Liver (tissue), 9 donors: ENCODE data around the gene DCTN5. TPM values are rescaled to one million over a fixed set of nuclear protein-coding genes. Genes with fewer than 3 reads are reported as not detected.
"Not testable (repeated sequence)": the region's sequence is repeated elsewhere in the genome, so short reads cannot be mapped to it uniquely, and the experiment has no call there.

Experiments
- DNase-seq: peaks from one replicate; pipeline ENCODE4 v3.0.0-alpha.2; 2017; ENCODE audit warnings: low spot score
- H3K27ac ChIP-seq, 2 donors: one replicate each; pipeline ENCODE4 v1.7.0; 2013; ENCODE audit warnings: inconsistent platforms in 2 of 2, low read length in 2 of 2, control low read depth in 1 of 2, low read depth in 1 of 2, mild to moderate bottlenecking in 1 of 2
- H3K27me3 ChIP-seq, 4 donors: one replicate each; pipeline versions ENCODE4 v1.6.1 to v1.7.0; 2013; ENCODE audit warnings: low read length in 3 of 4, inconsistent platforms in 1 of 4, mild to moderate bottlenecking in 1 of 4, moderate library complexity in 1 of 4; ENCODE audit not compliant: control insufficient read depth in 4 of 4, insufficient read depth in 4 of 4
- H3K36me3 ChIP-seq, 4 donors: one replicate each; pipeline versions ENCODE4 v1.6.1 to v1.7.0; 2013; ENCODE audit warnings: low read length in 3 of 4, mild to moderate bottlenecking in 3 of 4, low read depth in 1 of 4, moderate library complexity in 1 of 4; ENCODE audit not compliant: control insufficient read depth in 4 of 4, insufficient read depth in 3 of 4
- H3K4me1 ChIP-seq, 4 donors: one replicate each; pipeline versions ENCODE4 v1.6.1 to v1.7.0; 2013; ENCODE audit warnings: low read length in 3 of 4, mild to moderate bottlenecking in 3 of 4, moderate library complexity in 1 of 4; ENCODE audit not compliant: control insufficient read depth in 4 of 4, insufficient read depth in 4 of 4
- H3K4me3 ChIP-seq, 3 donors: one replicate each; pipeline versions ENCODE4 v1.6.1 to v1.7.0; 2013; ENCODE audit warnings: low read length in 3 of 3, control low read depth in 1 of 3, low read depth in 1 of 3, mild to moderate bottlenecking in 1 of 3
- H3K9ac ChIP-seq, 2 donors: one replicate each; pipeline ENCODE4 v1.7.0; 2013; ENCODE audit warnings: low read length in 2 of 2, mild to moderate bottlenecking in 2 of 2, moderate library complexity in 2 of 2, control low read depth in 1 of 2, low read depth in 1 of 2
- H3K9me3 ChIP-seq, 4 donors: one replicate each; pipeline versions ENCODE4 v1.6.1 to v1.7.0; 2013; ENCODE audit warnings: low read length in 3 of 4; ENCODE audit not compliant: control insufficient read depth in 4 of 4
- ATF3 ChIP-seq: IDR thresholded peaks from 2 replicates; pipeline ENCODE4 v1.6.1; 2016; ENCODE audit warnings: antibody characterized with exemption
- EGR1 ChIP-seq, 2 donors: IDR thresholded peaks; 2 replicates each; pipeline ENCODE4 v1.6.1; 2016 to 2018; ENCODE audit warnings: antibody characterized with exemption in 2 of 2, low read depth in 2 of 2
- FOXA1 ChIP-seq: IDR thresholded peaks from 2 replicates; pipeline ENCODE4 v1.6.1; 2016; ENCODE audit warnings: antibody characterized with exemption
- FOXA2 ChIP-seq: IDR thresholded peaks from 2 replicates; pipeline ENCODE4 v1.6.1; 2016; ENCODE audit warnings: antibody characterized with exemption
- GABPA ChIP-seq, 2 donors: IDR thresholded peaks in 1 of 2; conservative IDR thresholded peaks in 1 of 2; 2 replicates each; pipeline ENCODE4 v1.6.1; 2016; ENCODE audit warnings: antibody characterized with exemption in 2 of 2, mild to moderate bottlenecking in 1 of 2, moderate library complexity in 1 of 2
- HNF4A ChIP-seq, 2 donors: conservative IDR thresholded peaks; 2 replicates each; pipeline ENCODE4 v1.6.1; 2016; ENCODE audit warnings: antibody characterized with exemption in 2 of 2, mild to moderate bottlenecking in 2 of 2
- HNF4G ChIP-seq: IDR thresholded peaks from 2 replicates; pipeline ENCODE4 v1.6.1; 2016; ENCODE audit warnings: antibody characterized with exemption
- JUND ChIP-seq, 2 donors: IDR thresholded peaks; 2 replicates each; pipeline ENCODE4 v1.6.1; 2016; ENCODE audit warnings: antibody characterized with exemption in 2 of 2
- MAX ChIP-seq: IDR thresholded peaks from 2 replicates; pipeline ENCODE4 v1.6.1; 2016; ENCODE audit warnings: antibody characterized with exemption
- NR2F2 ChIP-seq: IDR thresholded peaks from 2 replicates; pipeline ENCODE4 v1.6.1; 2016; ENCODE audit warnings: antibody characterized with exemption
- RAD21 ChIP-seq, 2 donors: IDR thresholded peaks; 2 replicates each; pipeline ENCODE4 v1.6.1; 2016; ENCODE audit warnings: antibody characterized with exemption in 2 of 2, mild to moderate bottlenecking in 2 of 2
- RXRA ChIP-seq, 2 donors: IDR thresholded peaks; 2 replicates each; pipeline ENCODE4 v1.6.1; 2017 to 2018; ENCODE audit warnings: antibody characterized with exemption in 2 of 2, mild to moderate bottlenecking in 1 of 2
- SP1 ChIP-seq: IDR thresholded peaks from 2 replicates; pipeline ENCODE4 v1.6.1; 2018; ENCODE audit warnings: antibody characterized with exemption, mild to moderate bottlenecking
- TAF1 ChIP-seq: conservative IDR thresholded peaks from 2 replicates; pipeline ENCODE4 v1.6.1; 2016; ENCODE audit warnings: antibody characterized with exemption, mild to moderate bottlenecking
- YY1 ChIP-seq: IDR thresholded peaks from 2 replicates; pipeline ENCODE4 v1.6.1; 2016; ENCODE audit warnings: antibody characterized with exemption, mild to moderate bottlenecking
- WGBS: extraction: QIAGEN DNeasy Blood & Tissue Kit; methylation state at CpG from one replicate; pipeline ENCODE4 v1.1.7; 2013; 5-methylcytosine and 5-hydroxymethylcytosine counted together
- polyA plus RNA-seq, 2 donors: library from polyadenylated mRNA; stranded (reverse) in 1 of 2; unstranded in 1 of 2; fragments of 200-250 nt in 1 of 2; fragments of >200 nt in 1 of 2; fragmentation: Nextera tagmentation in 1 of 2; extraction: Ambion mirVana in 1 of 2; gene quantifications; one replicate each; pipeline versions ENCODE4 v1.2.1 to v1.2.3, GENCODE V29; 2013 to 2015
- total RNA-seq, 2 donors: library from RNA; depleted of rRNA; stranded (reverse); fragments of >200 nt; gene quantifications; one replicate each; pipeline ENCODE4 v1.2.3, GENCODE V29; 2014
- TF ChIP-seq, protein P1 (sequence below): IDR thresholded peaks from 2 replicates; pipeline ENCODE4 v1.6.1; 2016; ENCODE audit warnings: antibody characterized with exemption, mild to moderate bottlenecking
- TF ChIP-seq, protein P2 (sequence below): IDR thresholded peaks from 2 replicates; pipeline ENCODE4 v1.6.1; 2016; ENCODE audit warnings: antibody characterized with exemption
- TF ChIP-seq, protein P3 (sequence below): fragments of 150-350 bp; IDR thresholded peaks from 2 replicates; pipeline ENCODE4 v1.5.1; 2017; ENCODE audit warnings: improper control_type of control experiment, low read depth, low read length; ENCODE audit not compliant: missing input control
- donor health status: healthy.
- donor health status: healthy.
- donor health status: healthy.
- donor health status: healthy.
- donor health status: healthy.

DCTN5 gene
- total and polyA plus RNA-seq, 4 donors: 8.3 to 20.9 (median 16.0) TPM

GRCh38 chr16:23716484-23716883, 75.2 kb downstream of the DCTN5 start:
- Histone ChIP-seq H3K27ac (no peak overlapping the region), H3K27me3 (peaks cover 0 to 4% (median 3%) of the 10 kb centered on the region in 4 donors), H3K4me3 (no peak overlapping the region), H3K4me1 (no peaks in the 10 kb centered on the region), H3K9ac (no peak overlapping the region), H3K36me3 (no peaks in the 10 kb centered on the region), H3K9me3 (no peaks in the 10 kb centered on the region)
- no peak for DNase-seq
- 77% methylated on average over 5 of the region's 5 CpGs for WGBS
- no peak for TF ChIP-seq TAF1
- no peak for TF ChIP-seq NR2F2
- no peak for TF ChIP-seq RXRA (IDR thresholded peaks at IDR 0.05)
- no peak for TF ChIP-seq MAX
- TF ChIP-seq FOXA2: no peak
- no peak for TF ChIP-seq SP1
- TF ChIP-seq HNF4G: no peak
- TF ChIP-seq ATF3: no peak
- TF ChIP-seq YY1: no peak
- no peak for TF ChIP-seq GABPA (IDR thresholded peaks at IDR 0.05 in 1 of 2, conservative IDR thresholded peaks at IDR 0.05 in 1 of 2)
- TF ChIP-seq, protein P1, sequence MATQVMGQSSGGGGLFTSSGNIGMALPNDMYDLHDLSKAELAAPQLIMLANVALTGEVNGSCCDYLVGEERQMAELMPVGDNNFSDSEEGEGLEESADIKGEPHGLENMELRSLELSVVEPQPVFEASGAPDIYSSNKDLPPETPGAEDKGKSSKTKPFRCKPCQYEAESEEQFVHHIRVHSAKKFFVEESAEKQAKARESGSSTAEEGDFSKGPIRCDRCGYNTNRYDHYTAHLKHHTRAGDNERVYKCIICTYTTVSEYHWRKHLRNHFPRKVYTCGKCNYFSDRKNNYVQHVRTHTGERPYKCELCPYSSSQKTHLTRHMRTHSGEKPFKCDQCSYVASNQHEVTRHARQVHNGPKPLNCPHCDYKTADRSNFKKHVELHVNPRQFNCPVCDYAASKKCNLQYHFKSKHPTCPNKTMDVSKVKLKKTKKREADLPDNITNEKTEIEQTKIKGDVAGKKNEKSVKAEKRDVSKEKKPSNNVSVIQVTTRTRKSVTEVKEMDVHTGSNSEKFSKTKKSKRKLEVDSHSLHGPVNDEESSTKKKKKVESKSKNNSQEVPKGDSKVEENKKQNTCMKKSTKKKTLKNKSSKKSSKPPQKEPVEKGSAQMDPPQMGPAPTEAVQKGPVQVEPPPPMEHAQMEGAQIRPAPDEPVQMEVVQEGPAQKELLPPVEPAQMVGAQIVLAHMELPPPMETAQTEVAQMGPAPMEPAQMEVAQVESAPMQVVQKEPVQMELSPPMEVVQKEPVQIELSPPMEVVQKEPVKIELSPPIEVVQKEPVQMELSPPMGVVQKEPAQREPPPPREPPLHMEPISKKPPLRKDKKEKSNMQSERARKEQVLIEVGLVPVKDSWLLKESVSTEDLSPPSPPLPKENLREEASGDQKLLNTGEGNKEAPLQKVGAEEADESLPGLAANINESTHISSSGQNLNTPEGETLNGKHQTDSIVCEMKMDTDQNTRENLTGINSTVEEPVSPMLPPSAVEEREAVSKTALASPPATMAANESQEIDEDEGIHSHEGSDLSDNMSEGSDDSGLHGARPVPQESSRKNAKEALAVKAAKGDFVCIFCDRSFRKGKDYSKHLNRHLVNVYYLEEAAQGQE: no peak
- TF ChIP-seq, protein P2, sequence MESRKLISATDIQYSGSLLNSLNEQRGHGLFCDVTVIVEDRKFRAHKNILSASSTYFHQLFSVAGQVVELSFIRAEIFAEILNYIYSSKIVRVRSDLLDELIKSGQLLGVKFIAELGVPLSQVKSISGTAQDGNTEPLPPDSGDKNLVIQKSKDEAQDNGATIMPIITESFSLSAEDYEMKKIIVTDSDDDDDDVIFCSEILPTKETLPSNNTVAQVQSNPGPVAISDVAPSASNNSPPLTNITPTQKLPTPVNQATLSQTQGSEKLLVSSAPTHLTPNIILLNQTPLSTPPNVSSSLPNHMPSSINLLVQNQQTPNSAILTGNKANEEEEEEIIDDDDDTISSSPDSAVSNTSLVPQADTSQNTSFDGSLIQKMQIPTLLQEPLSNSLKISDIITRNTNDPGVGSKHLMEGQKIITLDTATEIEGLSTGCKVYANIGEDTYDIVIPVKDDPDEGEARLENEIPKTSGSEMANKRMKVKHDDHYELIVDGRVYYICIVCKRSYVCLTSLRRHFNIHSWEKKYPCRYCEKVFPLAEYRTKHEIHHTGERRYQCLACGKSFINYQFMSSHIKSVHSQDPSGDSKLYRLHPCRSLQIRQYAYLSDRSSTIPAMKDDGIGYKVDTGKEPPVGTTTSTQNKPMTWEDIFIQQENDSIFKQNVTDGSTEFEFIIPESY: no peak
- TF ChIP-seq JUND (IDR thresholded peaks at IDR 0.05): no peak
- TF ChIP-seq EGR1 (IDR thresholded peaks at IDR 0.05; ENCODE audit: low read depth in 2 of 2): no peak
- no peak for TF ChIP-seq RAD21 (IDR thresholded peaks at IDR 0.05)
- TF ChIP-seq, protein P3, sequence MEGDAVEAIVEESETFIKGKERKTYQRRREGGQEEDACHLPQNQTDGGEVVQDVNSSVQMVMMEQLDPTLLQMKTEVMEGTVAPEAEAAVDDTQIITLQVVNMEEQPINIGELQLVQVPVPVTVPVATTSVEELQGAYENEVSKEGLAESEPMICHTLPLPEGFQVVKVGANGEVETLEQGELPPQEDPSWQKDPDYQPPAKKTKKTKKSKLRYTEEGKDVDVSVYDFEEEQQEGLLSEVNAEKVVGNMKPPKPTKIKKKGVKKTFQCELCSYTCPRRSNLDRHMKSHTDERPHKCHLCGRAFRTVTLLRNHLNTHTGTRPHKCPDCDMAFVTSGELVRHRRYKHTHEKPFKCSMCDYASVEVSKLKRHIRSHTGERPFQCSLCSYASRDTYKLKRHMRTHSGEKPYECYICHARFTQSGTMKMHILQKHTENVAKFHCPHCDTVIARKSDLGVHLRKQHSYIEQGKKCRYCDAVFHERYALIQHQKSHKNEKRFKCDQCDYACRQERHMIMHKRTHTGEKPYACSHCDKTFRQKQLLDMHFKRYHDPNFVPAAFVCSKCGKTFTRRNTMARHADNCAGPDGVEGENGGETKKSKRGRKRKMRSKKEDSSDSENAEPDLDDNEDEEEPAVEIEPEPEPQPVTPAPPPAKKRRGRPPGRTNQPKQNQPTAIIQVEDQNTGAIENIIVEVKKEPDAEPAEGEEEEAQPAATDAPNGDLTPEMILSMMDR: no peak
- no peak for TF ChIP-seq FOXA1
- TF ChIP-seq HNF4A (conservative IDR thresholded peaks at IDR 0.05): no peak

GRCh38 chr16:23722613-23723240, 81.5 kb downstream of the DCTN5 start:
- not testable (repeated sequence) for DNase-seq, H3K27me3 ChIP-seq, H3K27ac ChIP-seq, H3K4me3 ChIP-seq, H3K36me3 ChIP-seq, H3K9me3 ChIP-seq, H3K4me1 ChIP-seq, H3K9ac ChIP-seq
- WGBS: 74% methylated on average over 9 of the region's 9 CpGs
